ENCODE results near the gene PEAK1.
"Not testable (repeated sequence)": the region's sequence is repeated elsewhere in the genome, so short reads cannot be mapped to it uniquely, and the experiment has no call there.

PEAK1 gene

GRCh38 chr15:77187751-77188464 is 232.0 kb downstream of the PEAK1 start:
- Histone ChIP-seq H3K27me3 (replicated peaks; ENCODE audit: control insufficient read depth, insufficient read depth, low read length, poor library complexity, severe bottlenecking) (no peaks in the 10 kb centered on the region), H3K4me3 (ENCODE audit: insufficient read depth, low read depth, low read length, poor library complexity, severe bottlenecking) (no peak overlapping the region), H3K27ac (ENCODE audit: insufficient read depth, low read length, poor library complexity, severe bottlenecking) (no peak overlapping the region), H3K4me1 (ENCODE audit: control insufficient read depth, insufficient read depth, low read length, poor library complexity, severe bottlenecking) (peaks cover 6% of the 10 kb centered on the region), H3K9me3 (ENCODE audit: control insufficient read depth, low read length) (no peaks in the 10 kb centered on the region), H3K36me3 (ENCODE audit: control insufficient read depth, insufficient read depth, low read length) (no peaks in the 10 kb centered on the region)
- DNase-seq = no peak

- H3K9me3 ChIP-seq (ENCODE audit: control insufficient read depth, low read length) = no peaks in the 10 kb centered on the region
- no peaks in the 10 kb centered on the region for H3K36me3 ChIP-seq (ENCODE audit: control insufficient read depth, insufficient read depth, low read length)
- no peaks in the 10 kb centered on the region for H3K27me3 ChIP-seq (replicated peaks; ENCODE audit: control insufficient read depth, insufficient read depth, low read length, poor library complexity, severe bottlenecking)
- H3K27ac ChIP-seq (ENCODE audit: insufficient read depth, low read length, poor library complexity, severe bottlenecking) = no peak overlapping the region
- H3K4me3 ChIP-seq (ENCODE audit: insufficient read depth, low read depth, low read length, poor library complexity, severe bottlenecking) = no peak overlapping the region
- no peak for DNase-seq
- H3K4me1 ChIP-seq (ENCODE audit: control insufficient read depth, insufficient read depth, low read length, poor library complexity, severe bottlenecking) = peaks cover 6% of the 10 kb centered on the region
Measured at GRCh38 chr15:77186594-77187011, 233.3 kb downstream of the PEAK1 start.

GRCh38 chr15:77185242-77185785 is 234.6 kb downstream of the PEAK1 start:
- DNase-seq = no peak
- H3K27me3 ChIP-seq (replicated peaks; ENCODE audit: control insufficient read depth, insufficient read depth, low read length, poor library complexity, severe bottlenecking) = no peaks in the 10 kb centered on the region
- peaks cover 6% of the 10 kb centered on the region for H3K4me1 ChIP-seq (ENCODE audit: control insufficient read depth, insufficient read depth, low read length, poor library complexity, severe bottlenecking)
- no peaks in the 10 kb centered on the region for H3K36me3 ChIP-seq (ENCODE audit: control insufficient read depth, insufficient read depth, low read length)
- H3K27ac ChIP-seq (ENCODE audit: insufficient read depth, low read length, poor library complexity, severe bottlenecking) = no peak overlapping the region
- H3K9me3 ChIP-seq (ENCODE audit: control insufficient read depth, low read length) = no peaks in the 10 kb centered on the region
- H3K4me3 ChIP-seq (ENCODE audit: insufficient read depth, low read depth, low read length, poor library complexity, severe bottlenecking) = no peak overlapping the region

- peaks cover 11% of the 10 kb centered on the region for H3K4me1 ChIP-seq (ENCODE audit: control insufficient read depth, insufficient read depth, low read length, poor library complexity, severe bottlenecking)
- not testable (repeated sequence) for H3K27me3 ChIP-seq (replicated peaks; ENCODE audit: control insufficient read depth, insufficient read depth, low read length, poor library complexity, severe bottlenecking)
Measured at GRCh38 chr15:77184352-77184751, 235.6 kb downstream of the PEAK1 start.

GRCh38 chr15:77183066-77183465 is 236.8 kb downstream of the PEAK1 start:
- H3K4me3 ChIP-seq (ENCODE audit: insufficient read depth, low read depth, low read length, poor library complexity, severe bottlenecking) = no peak overlapping the region
- H3K9me3 ChIP-seq (ENCODE audit: control insufficient read depth, low read length) = no peaks in the 10 kb centered on the region
- H3K36me3 ChIP-seq (ENCODE audit: control insufficient read depth, insufficient read depth, low read length) = no peaks in the 10 kb centered on the region
- H3K4me1 ChIP-seq (ENCODE audit: control insufficient read depth, insufficient read depth, low read length, poor library complexity, severe bottlenecking) = peaks cover 11% of the 10 kb centered on the region
- H3K27me3 ChIP-seq (replicated peaks; ENCODE audit: control insufficient read depth, insufficient read depth, low read length, poor library complexity, severe bottlenecking) = no peaks in the 10 kb centered on the region
- DNase-seq = no peak
- no peak overlapping the region for H3K27ac ChIP-seq (ENCODE audit: insufficient read depth, low read length, poor library complexity, severe bottlenecking)

More at GRCh38 chr15:77184352-77184751, 235.6 kb downstream of the PEAK1 start:
- not testable (repeated sequence) for H3K4me3 ChIP-seq (ENCODE audit: insufficient read depth, low read depth, low read length, poor library complexity, severe bottlenecking); H3K27ac ChIP-seq (ENCODE audit: insufficient read depth, low read length, poor library complexity, severe bottlenecking); H3K9me3 ChIP-seq (ENCODE audit: control insufficient read depth, low read length); DNase-seq; H3K36me3 ChIP-seq (ENCODE audit: control insufficient read depth, insufficient read depth, low read length)

GRCh38 chr15:77181305-77182074 is 238.4 kb downstream of the PEAK1 start:
- H3K36me3 ChIP-seq (ENCODE audit: control insufficient read depth, insufficient read depth, low read length) = no peaks in the 10 kb centered on the region
- no peaks in the 10 kb centered on the region for H3K27me3 ChIP-seq (replicated peaks; ENCODE audit: control insufficient read depth, insufficient read depth, low read length, poor library complexity, severe bottlenecking)
- peaks cover 5% of the 10 kb centered on the region for H3K4me1 ChIP-seq (ENCODE audit: control insufficient read depth, insufficient read depth, low read length, poor library complexity, severe bottlenecking)
- DNase-seq = no peak
- no peak overlapping the region for H3K27ac ChIP-seq (ENCODE audit: insufficient read depth, low read length, poor library complexity, severe bottlenecking)
- no peaks in the 10 kb centered on the region for H3K9me3 ChIP-seq (ENCODE audit: control insufficient read depth, low read length)
- H3K4me3 ChIP-seq (ENCODE audit: insufficient read depth, low read depth, low read length, poor library complexity, severe bottlenecking) = no peak overlapping the region

GRCh38 chr15:77180757-77181156 is 239.1 kb downstream of the PEAK1 start:
- Histone ChIP-seq H3K4me3 (ENCODE audit: insufficient read depth, low read depth, low read length, poor library complexity, severe bottlenecking) (no peak overlapping the region), H3K27me3 (replicated peaks; ENCODE audit: control insufficient read depth, insufficient read depth, low read length, poor library complexity, severe bottlenecking) (no peaks in the 10 kb centered on the region), H3K9me3 (ENCODE audit: control insufficient read depth, low read length) (no peaks in the 10 kb centered on the region), H3K4me1 (ENCODE audit: control insufficient read depth, insufficient read depth, low read length, poor library complexity, severe bottlenecking) (peaks cover 5% of the 10 kb centered on the region), H3K27ac (ENCODE audit: insufficient read depth, low read length, poor library complexity, severe bottlenecking) (no peak overlapping the region), H3K36me3 (ENCODE audit: control insufficient read depth, insufficient read depth, low read length) (no peaks in the 10 kb centered on the region)
- DNase-seq = no peak

- H3K27me3 ChIP-seq (replicated peaks; ENCODE audit: control insufficient read depth, insufficient read depth, low read length, poor library complexity, severe bottlenecking) = no peaks in the 10 kb centered on the region
- no peaks in the 10 kb centered on the region for H3K36me3 ChIP-seq (ENCODE audit: control insufficient read depth, insufficient read depth, low read length)
- DNase-seq = no peak
- H3K4me1 ChIP-seq (ENCODE audit: control insufficient read depth, insufficient read depth, low read length, poor library complexity, severe bottlenecking) = peaks cover 5% of the 10 kb centered on the region
- H3K27ac ChIP-seq (ENCODE audit: insufficient read depth, low read length, poor library complexity, severe bottlenecking) = no peak overlapping the region
- H3K4me3 ChIP-seq (ENCODE audit: insufficient read depth, low read depth, low read length, poor library complexity, severe bottlenecking) = no peak overlapping the region
- no peaks in the 10 kb centered on the region for H3K9me3 ChIP-seq (ENCODE audit: control insufficient read depth, low read length)
Measured at GRCh38 chr15:77180270-77180669, 239.6 kb downstream of the PEAK1 start.

GRCh38 chr15:77179541-77179998 is 240.3 kb downstream of the PEAK1 start:
- Histone ChIP-seq H3K27me3 (replicated peaks; ENCODE audit: control insufficient read depth, insufficient read depth, low read length, poor library complexity, severe bottlenecking) (no peaks in the 10 kb centered on the region), H3K9me3 (ENCODE audit: control insufficient read depth, low read length) (no peaks in the 10 kb centered on the region), H3K4me3 (ENCODE audit: insufficient read depth, low read depth, low read length, poor library complexity, severe bottlenecking) (no peak overlapping the region), H3K4me1 (ENCODE audit: control insufficient read depth, insufficient read depth, low read length, poor library complexity, severe bottlenecking) (peaks cover 5% of the 10 kb centered on the region), H3K36me3 (ENCODE audit: control insufficient read depth, insufficient read depth, low read length) (no peaks in the 10 kb centered on the region), H3K27ac (ENCODE audit: insufficient read depth, low read length, poor library complexity, severe bottlenecking) (no peak overlapping the region)
- no peak for DNase-seq

GRCh38 chr15:77178411-77178810 is 241.5 kb downstream of the PEAK1 start:
- Histone ChIP-seq H3K27ac (ENCODE audit: insufficient read depth, low read length, poor library complexity, severe bottlenecking) (no peak overlapping the region), H3K36me3 (ENCODE audit: control insufficient read depth, insufficient read depth, low read length) (no peaks in the 10 kb centered on the region), H3K4me1 (ENCODE audit: control insufficient read depth, insufficient read depth, low read length, poor library complexity, severe bottlenecking) (peaks cover 5% of the 10 kb centered on the region), H3K27me3 (replicated peaks; ENCODE audit: control insufficient read depth, insufficient read depth, low read length, poor library complexity, severe bottlenecking) (no peaks in the 10 kb centered on the region), H3K9me3 (ENCODE audit: control insufficient read depth, low read length) (no peaks in the 10 kb centered on the region), H3K4me3 (ENCODE audit: insufficient read depth, low read depth, low read length, poor library complexity, severe bottlenecking) (no peak overlapping the region)
- no peak for DNase-seq
